HG03469 (cell line): ENCODE results near the gene IFNA1.
"Not testable (repeated sequence)": the region's sequence is repeated elsewhere in the genome, so short reads cannot be mapped to it uniquely, and the experiment has no call there.

Experiments
- ATAC-seq: cut with Tn5 transposase; IDR thresholded peaks from one replicate; pipeline ENCODE4 v1.9.1; 2021; ENCODE audit warnings: mild to moderate bottlenecking, moderate library complexity, moderate number of reproducible peaks; ENCODE audit not compliant: unreplicated experiment

The IFNA1 gene

GRCh38 chr9:21440139-21440538 lies at the start of gene IFNA1:
IFNA1 (plus strand) TSS chr9:21440439; CDS start chr9:21440508, 69 bp downstream.
- no peak for ATAC-seq

- ATAC-seq: peak; percentile 91
These were observed 48.0 kb upstream of the IFNA1 start for GRCh38 chr9:21392270-21392669.

- peak; percentile 31 for ATAC-seq
These were observed 44.2 kb upstream of the IFNA1 start for GRCh38 chr9:21395778-21396717.

GRCh38 chr9:21398955-21399489 lies 41.2 kb upstream of the IFNA1 start:
- no peak for ATAC-seq

- ATAC-seq: no peak
These were observed 40.3 kb upstream of the IFNA1 start for GRCh38 chr9:21399956-21400355.

- ATAC-seq: no peak
These were observed 37.6 kb upstream of the IFNA1 start for GRCh38 chr9:21402386-21403251.

GRCh38 chr9:21404146-21404545 lies 36.1 kb upstream of the IFNA1 start:
- ATAC-seq: no peak

- no peak for ATAC-seq
These were observed 31.4 kb upstream of the IFNA1 start, which contains the start of gene IFNA8 for GRCh38 chr9:21408817-21409216. IFNA8 (plus strand) TSS chr9:21409117; CDS start chr9:21409177, 60 bp downstream.

GRCh38 chr9:21412107-21412506 lies 28.1 kb upstream of the IFNA1 start:
- ATAC-seq: peak; percentile 67

- ATAC-seq: no peak
These were observed 27.1 kb upstream of the IFNA1 start for GRCh38 chr9:21413151-21413550.

GRCh38 chr9:21413624-21414023 lies 26.6 kb upstream of the IFNA1 start:
- no peak for ATAC-seq

- no peak for ATAC-seq
These were observed 25.9 kb upstream of the IFNA1 start for GRCh38 chr9:21414220-21414940.

GRCh38 chr9:21415493-21416267 lies 24.6 kb upstream of the IFNA1 start:
- ATAC-seq: no peak

GRCh38 chr9:21428235-21428634 lies 12.0 kb upstream of the IFNA1 start:
- ATAC-seq: peak; percentile 46

GRCh38 chr9:21429191-21429590 lies 11.0 kb upstream of the IFNA1 start:
- ATAC-seq: no peak

GRCh38 chr9:21432672-21433425 lies 7.4 kb upstream of the IFNA1 start:
- ATAC-seq: peak; percentile 55

GRCh38 chr9:21434202-21435014 lies 5.8 kb upstream of the IFNA1 start:
- ATAC-seq: no peak

- ATAC-seq: not testable (repeated sequence)
These were observed 5.2 kb upstream of the IFNA1 start for GRCh38 chr9:21435015-21435383.
